Fibroblast of lung (primary cell): Measurements from ENCODE around the gene NUP214.

ENCODE experiments used
- CTCF ChIP-seq, 2 donors: IDR thresholded peaks in 1 of 2; conservative IDR thresholded peaks in 1 of 2; 1 replicate in 1 of 2; 2 replicates in 1 of 2; pipeline ENCODE4 v1.5.1; 2011 to 2012; ENCODE audit warnings: low read length in 2 of 2, control low read depth in 1 of 2, inconsistent platforms in 1 of 2, low read depth in 1 of 2, mild to moderate bottlenecking in 1 of 2
- EZH2 ChIP-seq: IDR thresholded peaks from 2 replicates; pipeline ENCODE4 v1.5.1; 2012; ENCODE audit warnings: low read length, control low read depth, mild to moderate bottlenecking; ENCODE audit errors: missing control alignments

GRCh38 chr9:131185924-131186323, 60.5 kb downstream of the NUP214 start:
- TF ChIP-seq CTCF (conservative IDR thresholded peaks at IDR 0.05 in 1 of 2, IDR thresholded peaks at IDR 0.05 in 1 of 2; ENCODE audit: low read depth in 1 of 2, low read length in 2 of 2) (no peak), EZH2 (no peak)
